HEK293T (cell line): Measurements from ENCODE around the gene PEX1.
"Not testable (repeated sequence)": the region's sequence is repeated elsewhere in the genome, so short reads cannot be mapped to it uniquely, and the experiment has no call there.

Source experiments
- CTCF ChIA-PET: fragments of 350-600 bp; formaldehyde crosslinking; extraction: SDS; loops from one replicate; lab custom pipeline; 2021; ENCODE audit warnings: antibody characterized with exemption, inconsistent platforms; lab: Yijun Ruan, JAX
- POLR2A ChIA-PET: fragments of 350-600 bp; formaldehyde crosslinking; extraction: SDS; loops from one replicate; lab custom pipeline; 2020; ENCODE audit warnings: antibody characterized with exemption, inconsistent platforms; lab: Yijun Ruan, JAX
- DNase-seq: peaks from one replicate; pipeline ENCODE4 v3.0.0; 2012; ENCODE audit warnings: mixed read lengths; ENCODE audit errors: extremely low spot score
- ARNT ChIP-seq: fragments of 450-650 bp; IDR thresholded peaks from 2 replicates; pipeline ENCODE4 v1.6.1; 2017; ENCODE audit warnings: mild to moderate bottlenecking
- BHLHE40 ChIP-seq: fragments of 450-650 bp; IDR thresholded peaks from 2 replicates; pipeline ENCODE4 v1.6.1; 2016; ENCODE audit warnings: mild to moderate bottlenecking, moderate library complexity, borderline replicate concordance
- CTBP1 ChIP-seq: fragments of 450-650 bp; IDR thresholded peaks from 2 replicates; pipeline ENCODE4 v1.6.1; 2016; ENCODE audit warnings: borderline replicate concordance
- ELF4 ChIP-seq: fragments of 450-650 bp; IDR thresholded peaks from 2 replicates; pipeline ENCODE4 v1.6.1; 2017; ENCODE audit warnings: antibody characterized with exemption
- FOXA1 ChIP-seq: fragments of 450-650 bp; IDR thresholded peaks from 2 replicates; pipeline ENCODE4 v1.6.1; 2016; ENCODE audit warnings: mild to moderate bottlenecking
- FOXK2 ChIP-seq: fragments of 450-650 bp; IDR thresholded peaks from 2 replicates; pipeline ENCODE4 v1.6.1; 2016; ENCODE audit warnings: mild to moderate bottlenecking
- FOXM1 ChIP-seq: fragments of 450-650 bp; IDR thresholded peaks from 2 replicates; pipeline ENCODE4 v1.6.1; 2017; ENCODE audit warnings: mild to moderate bottlenecking, borderline replicate concordance
- HDGF ChIP-seq: fragments of 450-650 bp; IDR thresholded peaks from 2 replicates; pipeline ENCODE4 v1.6.1; 2017; ENCODE audit warnings: antibody characterized with exemption, borderline replicate concordance
- L3MBTL2 ChIP-seq: fragments of 450-650 bp; conservative IDR thresholded peaks from 2 replicates; pipeline ENCODE4 v1.6.1; 2016; ENCODE audit warnings: mild to moderate bottlenecking
- LEF1 ChIP-seq: fragments of 450-650 bp; IDR thresholded peaks from 2 replicates; pipeline ENCODE4 v1.6.1; 2017; ENCODE audit warnings: mild to moderate bottlenecking, borderline replicate concordance
- NFRKB ChIP-seq: fragments of 450-650 bp; IDR thresholded peaks from 2 replicates; pipeline ENCODE4 v1.6.1; 2016; ENCODE audit warnings: mild to moderate bottlenecking, moderate library complexity
- SP1 ChIP-seq: fragments of 450-650 bp; IDR thresholded peaks from 2 replicates; pipeline ENCODE4 v1.6.1; 2017
- SUZ12 ChIP-seq: fragments of 450-650 bp; IDR thresholded peaks from 2 replicates; pipeline ENCODE4 v1.6.1; 2016; ENCODE audit warnings: mild to moderate bottlenecking
- TARDBP ChIP-seq: fragments of 450-650 bp; IDR thresholded peaks from 2 replicates; pipeline ENCODE4 v1.6.1; 2016
- ZNF384 ChIP-seq: fragments of 450-650 bp; IDR thresholded peaks from 2 replicates; pipeline ENCODE4 v1.6.1; 2016
- TF ChIP-seq, protein P1 (sequence below): fragments of 450-650 bp; IDR thresholded peaks from 2 replicates; pipeline ENCODE4 v1.6.1; 2016

PEX1 gene

GRCh38 chr7:92496876-92497275, 31.4 kb downstream of the PEX1 start:
- no peak for DNase-seq
- TF ChIP-seq FOXM1: no peak
- no peak for TF ChIP-seq LEF1
- TF ChIP-seq SP1: no peak
- no peak for TF ChIP-seq ELF4
- TF ChIP-seq L3MBTL2: no peak
- TF ChIP-seq ZNF384: no peak
- TF ChIP-seq BHLHE40: no peak
- TF ChIP-seq HDGF: no peak
- TF ChIP-seq NFRKB: no peak
- TF ChIP-seq ARNT: no peak
- TF ChIP-seq SUZ12: no peak
- ChIA-PET CTCF (no interaction called here), POLR2A (no interaction called here)

DNA sequence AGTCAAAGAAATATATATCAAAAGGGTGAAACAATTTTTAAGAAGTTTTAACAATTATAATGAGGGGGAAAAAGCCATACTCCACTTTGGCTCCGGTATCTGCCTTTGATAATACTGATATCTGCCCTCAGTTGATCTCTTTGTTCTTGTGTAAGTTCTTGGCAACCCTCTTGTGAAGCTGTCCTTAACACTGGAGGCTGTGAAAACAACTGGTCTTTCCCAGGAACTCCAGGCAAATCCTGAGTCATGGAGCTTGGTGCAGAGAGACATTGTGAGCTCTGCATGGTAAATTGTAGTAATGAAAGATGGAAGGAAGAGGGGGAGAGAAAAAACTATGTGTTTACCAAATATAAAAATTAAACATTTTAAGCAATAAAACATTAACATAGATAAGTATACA, 38.7 kb downstream of the PEX1 start:
- POLR2A ChIA-PET: no interaction called here

GRCh38 chr7:92487804-92488203, 40.5 kb downstream of the PEX1 start:
- POLR2A ChIA-PET: no interaction called here
- TF ChIP-seq FOXM1 (no peak), LEF1 (no peak), ELF4 (no peak), HDGF (no peak), BHLHE40 (no peak), L3MBTL2 (no peak), SP1 (no peak), ARNT (no peak), FOXA1 (no peak), SUZ12 (no peak), CTBP1 (no peak), NFRKB (no peak), FOXK2 (no peak), TARDBP (no peak), ZNF384 (no peak)
- TF ChIP-seq, protein P1, sequence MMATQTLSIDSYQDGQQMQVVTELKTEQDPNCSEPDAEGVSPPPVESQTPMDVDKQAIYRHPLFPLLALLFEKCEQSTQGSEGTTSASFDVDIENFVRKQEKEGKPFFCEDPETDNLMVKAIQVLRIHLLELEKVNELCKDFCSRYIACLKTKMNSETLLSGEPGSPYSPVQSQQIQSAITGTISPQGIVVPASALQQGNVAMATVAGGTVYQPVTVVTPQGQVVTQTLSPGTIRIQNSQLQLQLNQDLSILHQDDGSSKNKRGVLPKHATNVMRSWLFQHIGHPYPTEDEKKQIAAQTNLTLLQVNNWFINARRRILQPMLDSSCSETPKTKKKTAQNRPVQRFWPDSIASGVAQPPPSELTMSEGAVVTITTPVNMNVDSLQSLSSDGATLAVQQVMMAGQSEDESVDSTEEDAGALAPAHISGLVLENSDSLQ: no peak
- no peak for DNase-seq
- CTCF ChIA-PET: interaction anchor here (1.3 kb wide), 1 partner anchor 26 kb away, joined by 3 read pairs; no protein-coding TSS in a partner anchor

More for the DNA sequence above, 38.7 kb downstream of the PEX1 start:
- no peak for TF ChIP-seq ELF4
- no peak for TF ChIP-seq CTBP1
- TF ChIP-seq ARNT: no peak
- no peak for TF ChIP-seq ZNF384
- TF ChIP-seq SP1: no peak
- TF ChIP-seq FOXK2: no peak
- TF ChIP-seq HDGF: no peak
- no peak for TF ChIP-seq L3MBTL2
- DNase-seq: no peak
- CTCF ChIA-PET: no interaction called here

- CTCF ChIA-PET: no interaction called here
- no peak for TF ChIP-seq LEF1
- TF ChIP-seq HDGF: no peak
- no peak for TF ChIP-seq SUZ12
- TF ChIP-seq BHLHE40: no peak
- TF ChIP-seq CTBP1: no peak
- TF ChIP-seq, protein P1: no peak
- no peak for TF ChIP-seq NFRKB
- no peak for TF ChIP-seq FOXM1
- no peak for TF ChIP-seq FOXA1
- no peak for TF ChIP-seq TARDBP
- no peak for TF ChIP-seq L3MBTL2
- no peak for TF ChIP-seq ARNT
- no peak for TF ChIP-seq FOXK2
- no peak for TF ChIP-seq ZNF384
- no peak for TF ChIP-seq ELF4
- DNase-seq: no peak
- POLR2A ChIA-PET: no interaction called here
Measured at GRCh38 chr7:92485974-92486373, 42.3 kb downstream of the PEX1 start.

DNA sequence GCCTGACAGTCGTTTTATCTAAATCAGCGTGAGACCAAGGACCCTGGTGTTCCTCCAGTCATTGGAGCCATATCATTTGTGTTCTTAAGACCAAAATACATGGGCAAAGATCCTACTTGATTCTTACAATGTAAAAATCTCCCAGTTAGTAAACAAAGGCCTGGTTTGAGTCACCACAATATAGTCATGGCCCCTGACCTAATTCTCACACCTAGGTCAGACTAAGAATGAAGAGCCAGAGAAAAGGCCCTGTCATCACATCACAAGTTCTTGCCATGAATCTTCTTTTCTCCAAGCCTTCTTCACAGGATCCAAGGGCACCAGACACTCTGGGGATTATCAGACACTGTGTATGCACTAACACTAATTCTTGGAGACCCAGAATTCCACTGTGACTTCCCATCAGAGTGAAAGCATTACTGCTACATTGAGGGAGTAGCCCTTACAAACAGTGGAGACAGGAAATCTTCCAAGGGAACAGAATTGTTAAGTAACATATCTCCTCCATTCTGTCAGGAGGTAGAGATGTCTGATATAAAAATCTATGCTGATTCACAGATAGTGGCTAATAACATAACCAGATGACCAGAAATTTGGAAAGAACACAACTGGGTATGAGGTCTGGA, 42.9 kb downstream of the PEX1 start:
- ChIA-PET CTCF (no interaction called here), POLR2A (no interaction called here)
- no peak for DNase-seq
- TF ChIP-seq ELF4: no peak
- no peak for TF ChIP-seq LEF1
- no peak for TF ChIP-seq L3MBTL2
- TF ChIP-seq SP1: no peak
- TF ChIP-seq HDGF: no peak
- no peak for TF ChIP-seq CTBP1
- no peak for TF ChIP-seq SUZ12
- TF ChIP-seq FOXK2: no peak
- TF ChIP-seq ZNF384: no peak
- TF ChIP-seq BHLHE40: no peak
- TF ChIP-seq NFRKB: no peak
- TF ChIP-seq TARDBP: no peak

DNA sequence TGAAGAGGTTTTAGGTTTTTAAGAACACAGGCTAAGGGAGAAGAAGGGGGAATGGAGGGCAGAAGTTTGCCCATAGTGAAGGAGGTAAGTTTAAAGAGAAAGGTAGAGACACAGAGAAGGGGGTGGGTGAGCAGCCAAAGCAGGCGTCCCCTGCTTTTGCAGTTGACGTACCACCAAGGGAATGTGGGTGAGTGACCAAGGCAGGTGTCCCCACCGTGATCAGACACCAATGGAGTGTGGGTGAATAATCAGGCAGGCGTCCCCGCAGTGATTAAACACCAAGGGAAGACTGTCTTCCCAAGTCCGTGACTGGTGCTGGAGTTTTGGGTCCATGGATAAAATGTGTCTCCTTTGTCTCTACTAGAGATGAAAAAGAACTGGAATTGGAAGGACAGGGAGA, 44.1 kb downstream of the PEX1 start:
- POLR2A ChIA-PET, CTCF ChIA-PET, DNase-seq: not testable (repeated sequence)

- CTCF ChIA-PET, POLR2A ChIA-PET, DNase-seq: not testable (repeated sequence)
Measured at GRCh38 chr7:92483624-92484023, 44.7 kb downstream of the PEX1 start.

DNA sequence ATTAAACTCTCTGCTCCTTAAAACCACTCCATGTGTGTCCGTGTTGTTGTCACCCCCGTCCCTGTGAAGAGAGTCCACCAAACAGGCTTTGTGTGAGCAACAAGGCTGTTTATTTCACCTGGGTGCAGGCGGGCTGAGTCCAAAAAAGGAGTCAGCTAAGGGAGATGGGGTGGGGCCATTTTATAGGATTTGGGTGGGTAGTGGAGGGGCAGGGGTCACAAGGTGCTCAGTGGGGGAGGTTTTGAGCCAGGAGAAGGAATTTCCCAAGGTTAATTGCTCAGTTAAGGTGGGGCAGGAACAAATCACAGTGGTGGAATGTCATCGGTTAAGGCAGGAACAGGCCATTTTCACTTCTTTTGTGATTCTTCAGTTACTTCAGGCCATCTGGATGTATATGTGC, 49.2 kb downstream of the PEX1 start:
- CTCF ChIA-PET, DNase-seq, POLR2A ChIA-PET: not testable (repeated sequence)
